GM23338 (cell line): Measurements from ENCODE around the gene CTTNBP2. TPM values are rescaled to one million over a fixed set of nuclear protein-coding genes. Genes with fewer than 3 reads are reported as not detected.

Experiments used
- ATAC-seq: fragments of 200-7000 bp; cut with Tn5 transposase; 3 replicates; pipeline ENCODE4 v1.9.1; 2020
- DNase-seq: peaks from one replicate; pipeline ENCODE4 v3.0.0-alpha.2; 2015; ENCODE audit warnings: low spot score
- H2AFZ ChIP-seq: fragments of 200-600 bp; sonication (generic); 2 replicates; pipeline ENCODE4 v1.8.0; 2016; ENCODE audit warnings: antibody characterized with exemption, mild to moderate bottlenecking, moderate library complexity
- H3F3A ChIP-seq: fragments of 200-600 bp; sonication (generic); replicated peaks from 2 replicates; pipeline ENCODE4 v1.8.0; 2017; ENCODE audit warnings: antibody characterized with exemption, mixed run types, low read depth
- H3K27ac ChIP-seq: fragments of 200-600 bp; sonication (generic); 2 replicates; pipeline ENCODE4 v1.6.1; 2016; ENCODE audit warnings: low read depth
- H3K27me3 ChIP-seq: fragments of 200-600 bp; sonication (generic); 2 replicates; pipeline ENCODE4 v1.8.0; 2016; ENCODE audit warnings: mild to moderate bottlenecking, mixed run types, moderate library complexity; ENCODE audit not compliant: insufficient read depth
- H3K36me3 ChIP-seq: fragments of 200-600 bp; sonication (generic); 2 replicates; pipeline ENCODE4 v1.8.0; 2016; ENCODE audit warnings: mild to moderate bottlenecking; ENCODE audit not compliant: insufficient read depth
- H3K4me1 ChIP-seq: fragments of 200-600 bp; sonication (generic); 2 replicates; pipeline ENCODE4 v1.8.0; 2016; ENCODE audit warnings: mild to moderate bottlenecking, moderate library complexity; ENCODE audit not compliant: insufficient read depth
- H3K4me2 ChIP-seq: fragments of 200-600 bp; sonication (generic); 2 replicates; pipeline ENCODE4 v1.7.1; 2017; ENCODE audit warnings: mixed run types
- H3K4me3 ChIP-seq: fragments of 200-600 bp; sonication (generic); 2 replicates; pipeline ENCODE4 v1.6.1; 2016; ENCODE audit warnings: mixed run types
- H3K79me2 ChIP-seq: fragments of 200-600 bp; sonication (generic); replicated peaks from 2 replicates; pipeline ENCODE4 v1.8.0; 2017; ENCODE audit warnings: mild to moderate bottlenecking; ENCODE audit not compliant: insufficient read depth
- H3K9me2 ChIP-seq: fragments of 200-600 bp; sonication (generic); 2 replicates; pipeline ENCODE4 v1.8.0; 2017; ENCODE audit not compliant: insufficient read depth
- H4K20me1 ChIP-seq: fragments of 200-600 bp; sonication (generic); replicated peaks from 2 replicates; pipeline ENCODE4 v1.8.0; 2017; ENCODE audit warnings: mild to moderate bottlenecking; ENCODE audit not compliant: insufficient read depth
- H3K27ac Mint-ChIP-seq: 2 replicates; pipeline ENCODE4 v1.8.0; 2020; ENCODE audit warnings: inconsistent platforms, mild to moderate bottlenecking, moderate library complexity, mixed read lengths
- H3K27me3 Mint-ChIP-seq: 3 replicates; pipeline ENCODE4 v1.8.0; 2022; ENCODE audit warnings: low read depth, mild to moderate bottlenecking, moderate library complexity, mixed read lengths, inconsistent platforms; ENCODE audit not compliant: insufficient read depth, poor library complexity
- H3K36me3 Mint-ChIP-seq: 3 replicates; pipeline ENCODE4 v1.8.0; 2021; ENCODE audit warnings: low read depth, mild to moderate bottlenecking, inconsistent platforms, moderate library complexity, mixed read lengths
- H3K4me1 Mint-ChIP-seq: 3 replicates; pipeline ENCODE4 v1.8.0; 2020; ENCODE audit warnings: mild to moderate bottlenecking, inconsistent platforms, mixed read lengths
- H3K4me3 Mint-ChIP-seq: 3 replicates; pipeline ENCODE4 v1.8.0; 2021; ENCODE audit warnings: moderate library complexity, mild to moderate bottlenecking, inconsistent platforms, mixed read lengths
- H3K9me3 Mint-ChIP-seq: 3 replicates; pipeline ENCODE4 v1.8.0; 2020; ENCODE audit warnings: moderate library complexity, mild to moderate bottlenecking, inconsistent platforms, mixed read lengths
- EZH2phosphoT487 ChIP-seq: fragments of 200-600 bp; sonication (generic); IDR thresholded peaks from one replicate; pipeline ENCODE4 v1.8.1; 2018; ENCODE audit warnings: antibody characterized with exemption; ENCODE audit not compliant: unreplicated experiment
- JUNB ChIP-seq: IDR thresholded peaks from one replicate; pipeline ENCODE4 v1.6.1; 2016; ENCODE audit warnings: antibody characterized with exemption; ENCODE audit not compliant: unreplicated experiment
- NANOG ChIP-seq: IDR thresholded peaks from 2 replicates; pipeline ENCODE4 v1.6.1; 2016; ENCODE audit warnings: antibody characterized with exemption, borderline replicate concordance
- ZNF331 ChIP-seq: fragments of 250-450 bp; sonication (Bioruptor Pico); IDR thresholded peaks from 2 replicates; pipeline ENCODE4 v1.5.0; 2020; ENCODE audit warnings: low read depth, mild to moderate bottlenecking, moderate library complexity
- polyA plus RNA-seq: library from polyadenylated mRNA; unstranded; fragments of >200 nt; fragmentation: Nextera tagmentation; extraction: Ambion mirVana; gene quantifications from 2 replicates; pipeline ENCODE4 v1.2.1, GENCODE V29; 2016
- total RNA-seq: library from RNA; depleted of rRNA; stranded (reverse); fragments of >200 nt; shearing (Covaris generic); gene quantifications from 2 replicates; pipeline ENCODE4 v1.2.3, GENCODE V29; 2014
- TF ChIP-seq, protein P1 (sequence below): IDR thresholded peaks from 2 replicates; pipeline ENCODE4 v1.6.1; 2016; ENCODE audit warnings: antibody characterized with exemption
- TF ChIP-seq, protein P2 (sequence below): fragments of 250-450 bp; sonication (Bioruptor Pico); IDR thresholded peaks from 2 replicates; pipeline ENCODE4 v1.5.0; 2020; ENCODE audit warnings: mild to moderate bottlenecking, moderate library complexity

CTTNBP2 gene
- total and polyA plus RNA-seq, 2 experiments from 2014 or later, result 26.8 to 30.7 TPM

DNA sequence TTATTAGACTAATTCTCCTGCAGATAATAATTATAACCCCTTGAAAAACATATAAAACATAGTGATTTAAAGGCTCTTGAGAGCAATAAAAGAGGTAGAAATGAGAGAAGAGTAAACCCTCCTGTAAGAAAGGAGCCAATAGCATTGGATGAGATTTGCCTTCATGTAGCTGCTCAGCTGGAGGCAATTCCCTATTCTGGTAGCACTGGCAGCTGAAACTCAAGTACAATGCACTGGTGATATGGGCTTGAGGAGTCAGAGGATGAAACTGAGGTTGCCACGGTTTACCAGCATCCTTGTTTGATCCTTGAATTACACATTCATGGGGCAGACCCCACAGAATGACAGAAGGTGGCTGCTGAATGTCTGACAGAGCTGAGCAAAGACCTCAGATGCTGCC lies 76.4 kb downstream of the CTTNBP2 start:
- Mint-ChIP-seq H3K27me3 (no peaks in the 10 kb centered on the region), H3K4me3 (no peak overlapping the region), H3K9me3 (no peaks in the 10 kb centered on the region), H3K36me3 (peaks cover 7% of the 10 kb centered on the region), H3K4me1 (peaks cover 40% of the 10 kb centered on the region), H3K27ac (no peak overlapping the region)
- no peak overlapping the region for H2AFZ ChIP-seq
- ATAC-seq (peak; percentile 78), DNase-seq (peak; percentile 29)
- TF ChIP-seq, protein P1, sequence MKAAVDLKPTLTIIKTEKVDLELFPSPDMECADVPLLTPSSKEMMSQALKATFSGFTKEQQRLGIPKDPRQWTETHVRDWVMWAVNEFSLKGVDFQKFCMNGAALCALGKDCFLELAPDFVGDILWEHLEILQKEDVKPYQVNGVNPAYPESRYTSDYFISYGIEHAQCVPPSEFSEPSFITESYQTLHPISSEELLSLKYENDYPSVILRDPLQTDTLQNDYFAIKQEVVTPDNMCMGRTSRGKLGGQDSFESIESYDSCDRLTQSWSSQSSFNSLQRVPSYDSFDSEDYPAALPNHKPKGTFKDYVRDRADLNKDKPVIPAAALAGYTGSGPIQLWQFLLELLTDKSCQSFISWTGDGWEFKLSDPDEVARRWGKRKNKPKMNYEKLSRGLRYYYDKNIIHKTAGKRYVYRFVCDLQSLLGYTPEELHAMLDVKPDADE, result no peak
- TF ChIP-seq NANOG (no peak), JUNB (no peak), EZH2phosphoT487 (no peak), ZNF331 (CRISPR knock-in tag) (no peak)
- TF ChIP-seq, protein P2, sequence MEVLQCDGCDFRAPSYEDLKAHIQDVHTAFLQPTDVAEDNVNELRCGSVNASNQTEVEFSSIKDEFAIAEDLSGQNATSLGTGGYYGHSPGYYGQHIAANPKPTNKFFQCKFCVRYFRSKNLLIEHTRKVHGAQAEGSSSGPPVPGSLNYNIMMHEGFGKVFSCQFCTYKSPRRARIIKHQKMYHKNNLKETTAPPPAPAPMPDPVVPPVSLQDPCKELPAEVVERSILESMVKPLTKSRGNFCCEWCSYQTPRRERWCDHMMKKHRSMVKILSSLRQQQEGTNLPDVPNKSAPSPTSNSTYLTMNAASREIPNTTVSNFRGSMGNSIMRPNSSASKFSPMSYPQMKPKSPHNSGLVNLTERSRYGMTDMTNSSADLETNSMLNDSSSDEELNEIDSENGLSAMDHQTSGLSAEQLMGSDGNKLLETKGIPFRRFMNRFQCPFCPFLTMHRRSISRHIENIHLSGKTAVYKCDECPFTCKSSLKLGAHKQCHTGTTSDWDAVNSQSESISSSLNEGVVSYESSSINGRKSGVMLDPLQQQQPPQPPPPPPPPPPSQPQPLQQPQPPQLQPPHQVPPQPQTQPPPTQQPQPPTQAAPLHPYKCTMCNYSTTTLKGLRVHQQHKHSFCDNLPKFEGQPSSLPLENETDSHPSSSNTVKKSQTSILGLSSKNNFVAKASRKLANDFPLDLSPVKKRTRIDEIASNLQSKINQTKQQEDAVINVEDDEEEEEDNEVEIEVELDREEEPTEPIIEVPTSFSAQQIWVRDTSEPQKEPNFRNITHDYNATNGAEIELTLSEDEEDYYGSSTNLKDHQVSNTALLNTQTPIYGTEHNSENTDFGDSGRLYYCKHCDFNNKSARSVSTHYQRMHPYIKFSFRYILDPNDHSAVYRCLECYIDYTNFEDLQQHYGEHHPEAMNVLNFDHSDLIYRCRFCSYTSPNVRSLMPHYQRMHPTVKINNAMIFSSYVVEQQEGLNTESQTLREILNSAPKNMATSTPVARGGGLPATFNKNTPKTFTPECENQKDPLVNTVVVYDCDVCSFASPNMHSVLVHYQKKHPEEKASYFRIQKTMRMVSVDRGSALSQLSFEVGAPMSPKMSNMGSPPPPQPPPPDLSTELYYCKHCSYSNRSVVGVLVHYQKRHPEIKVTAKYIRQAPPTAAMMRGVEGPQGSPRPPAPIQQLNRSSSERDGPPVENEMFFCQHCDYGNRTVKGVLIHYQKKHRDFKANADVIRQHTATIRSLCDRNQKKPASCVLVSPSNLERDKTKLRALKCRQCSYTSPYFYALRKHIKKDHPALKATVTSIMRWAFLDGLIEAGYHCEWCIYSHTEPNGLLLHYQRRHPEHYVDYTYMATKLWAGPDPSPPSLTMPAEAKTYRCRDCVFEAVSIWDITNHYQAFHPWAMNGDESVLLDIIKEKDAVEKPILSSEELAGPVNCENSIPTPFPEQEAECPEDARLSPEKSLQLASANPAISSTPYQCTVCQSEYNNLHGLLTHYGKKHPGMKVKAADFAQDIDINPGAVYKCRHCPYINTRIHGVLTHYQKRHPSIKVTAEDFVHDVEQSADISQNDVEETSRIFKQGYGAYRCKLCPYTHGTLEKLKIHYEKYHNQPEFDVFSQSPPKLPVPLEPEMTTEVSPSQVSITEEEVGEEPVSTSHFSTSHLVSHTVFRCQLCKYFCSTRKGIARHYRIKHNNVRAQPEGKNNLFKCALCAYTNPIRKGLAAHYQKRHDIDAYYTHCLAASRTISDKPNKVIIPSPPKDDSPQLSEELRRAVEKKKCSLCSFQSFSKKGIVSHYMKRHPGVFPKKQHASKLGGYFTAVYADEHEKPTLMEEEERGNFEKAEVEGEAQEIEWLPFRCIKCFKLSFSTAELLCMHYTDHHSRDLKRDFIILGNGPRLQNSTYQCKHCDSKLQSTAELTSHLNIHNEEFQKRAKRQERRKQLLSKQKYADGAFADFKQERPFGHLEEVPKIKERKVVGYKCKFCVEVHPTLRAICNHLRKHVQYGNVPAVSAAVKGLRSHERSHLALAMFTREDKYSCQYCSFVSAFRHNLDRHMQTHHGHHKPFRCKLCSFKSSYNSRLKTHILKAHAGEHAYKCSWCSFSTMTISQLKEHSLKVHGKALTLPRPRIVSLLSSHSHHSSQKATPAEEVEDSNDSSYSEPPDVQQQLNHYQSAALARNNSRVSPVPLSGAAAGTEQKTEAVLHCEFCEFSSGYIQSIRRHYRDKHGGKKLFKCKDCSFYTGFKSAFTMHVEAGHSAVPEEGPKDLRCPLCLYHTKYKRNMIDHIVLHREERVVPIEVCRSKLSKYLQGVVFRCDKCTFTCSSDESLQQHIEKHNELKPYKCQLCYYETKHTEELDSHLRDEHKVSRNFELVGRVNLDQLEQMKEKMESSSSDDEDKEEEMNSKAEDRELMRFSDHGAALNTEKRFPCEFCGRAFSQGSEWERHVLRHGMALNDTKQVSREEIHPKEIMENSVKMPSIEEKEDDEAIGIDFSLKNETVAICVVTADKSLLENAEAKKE, result no peak
- H3K79me2 ChIP-seq, result peaks cover 26% of the 10 kb centered on the region
- H3K4me1 ChIP-seq, result no peaks in the 10 kb centered on the region; the same call in 1 of the 2 replicates
- H3F3A ChIP-seq, result no peaks in the 10 kb centered on the region
- no peak overlapping the region for H3K27ac ChIP-seq
- H3K4me3 ChIP-seq, result no peak overlapping the region
- no peak overlapping the region for H3K4me2 ChIP-seq
- H3K36me3 ChIP-seq, result no peaks in the 10 kb centered on the region
- no peaks in the 10 kb centered on the region for H4K20me1 ChIP-seq
- no peaks in the 10 kb centered on the region for H3K27me3 ChIP-seq
- no peaks in the 10 kb centered on the region for H3K9me2 ChIP-seq
